ENCODE data around the gene SF3B2. TPM values are rescaled to one million over a fixed set of nuclear protein-coding genes. Genes with fewer than 3 reads are reported as not detected.

SF3B2 gene
- total and polyA plus RNA-seq, 9 of the 15 experiments (the other 6 are each of a cell fraction or from before 2014, with no cell fraction given): 58.3 to 248 (median 157) TPM

DNA sequence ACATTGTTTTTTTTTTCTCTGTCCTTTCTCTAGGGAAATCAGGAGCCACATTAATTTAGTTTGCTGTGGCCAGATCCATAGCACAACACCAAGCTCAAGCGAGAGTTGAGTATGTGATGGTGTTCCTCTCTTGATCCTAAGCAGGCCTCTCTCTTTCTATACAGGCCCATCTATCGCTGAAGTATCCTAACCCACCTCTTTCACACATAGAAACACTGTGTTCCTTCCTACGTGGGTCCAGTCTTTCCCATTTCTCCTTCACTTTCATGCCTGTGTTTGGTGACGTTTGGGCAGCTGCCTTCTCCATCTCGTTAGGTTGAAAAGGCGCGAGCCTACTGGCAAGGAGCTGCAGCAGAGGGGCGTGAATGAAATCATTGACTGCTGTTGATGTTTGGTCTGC lies 20.4 kb downstream of the SF3B2 start:
- DNase-seq (ENCODE audit: extremely low read depth in 1 of 4, low spot score in 3 of 4) (no peak), ATAC-seq (no peak), FAIRE-seq (no peak)
- H3K79me2 ChIP-seq (ENCODE audit: control insufficient read depth, insufficient read depth, low read length): peaks cover 36% of the 10 kb centered on the region
- H4K20me1 ChIP-seq (replicated peaks; ENCODE audit: control insufficient read depth, insufficient read depth, low read length): peaks cover 4% of the 10 kb centered on the region; the same call in 1 of the 2 replicates
- H3K27ac ChIP-seq (ENCODE audit: extremely low read depth, low read depth, low read length): no peak overlapping the region
- no peak overlapping the region; the same call in 1 of the 2 replicates for H3K4me2 ChIP-seq (ENCODE audit: insufficient read depth, low read length)
- H3K4me1 ChIP-seq (replicated peaks in 1 of 2; ENCODE audit: control insufficient read depth in 2 of 2, insufficient read depth in 2 of 2, low read length in 2 of 2): peaks cover 19 to 31% of the 10 kb centered on the region in 2 experiments
- no peaks in the 10 kb centered on the region for H3K27me3 ChIP-seq (ENCODE audit: control insufficient read depth in 2 of 2, insufficient read depth in 2 of 2, low read length in 2 of 2)
- intact Hi-C loops (cut with micrococcal nuclease) (no loop called here), in situ Hi-C loops (cut with MboI) (no loop called here)
- peaks cover 43% of the 10 kb centered on the region for H3K36me3 ChIP-seq (ENCODE audit: control insufficient read depth, insufficient read depth, low read length)
- WGBS (ENCODE audit: insufficient coverage, low coverage, missing lambda C conversion rate): 83% methylated on average over 8 of the region's 8 CpGs
- POLR2A ChIA-PET: interaction anchor here (1.1 to 5.5 kb wide), 4 partner anchors 7 to 50 kb away, joined by 3 to 44 read pairs (median 4); no protein-coding TSS in a partner anchor
- no peak overlapping the region for H2AFZ ChIP-seq (ENCODE audit: low read depth, low read length)
- H3K9me1 ChIP-seq (ENCODE audit: control insufficient read depth, insufficient read depth, low read length): no peaks in the 10 kb centered on the region
- H3K9me3 ChIP-seq (replicated peaks; ENCODE audit: control insufficient read depth, insufficient read depth, low read depth, low read length): no peaks in the 10 kb centered on the region
- H3K9ac ChIP-seq (ENCODE audit: insufficient read depth in 1 of 2, low read depth in 2 of 2, low read length in 2 of 2): peak overlapping the region in 1 of 2 experiments; percentile 6; a peak in 1 of 4 replicates
- no peak overlapping the region for H3K4me3 ChIP-seq
- no TSS peak for BruUV-seq (replicated peaks)
- CTCF ChIA-PET (ENCODE audit: low intra/inter-chr PET ratio): no interaction called here
- TF ChIP-seq NCOA4 (IDR thresholded peaks at IDR 0.05; ENCODE audit: partially characterized antibody): no peak
- no peak for TF ChIP-seq SAFB2 (IDR thresholded peaks at IDR 0.05; ENCODE audit: borderline replicate concordance, low read depth, low read length, severe bottlenecking)
- TF ChIP-seq GABPB1 (CRISPR knock-in tag; IDR thresholded peaks at IDR 0.05): no peak
- TF ChIP-seq NUFIP1 (IDR thresholded peaks at IDR 0.05; ENCODE audit: partially characterized antibody): no peak
- no peak for TF ChIP-seq RFX5 (IDR thresholded peaks at IDR 0.05; ENCODE audit: low read depth, low read length)
- TF ChIP-seq GATA2 (CRISPR knock-in tag; IDR thresholded peaks at IDR 0.05): no peak
- no peak for TF ChIP-seq HMGN3 (IDR thresholded peaks at IDR 0.05; ENCODE audit: borderline replicate concordance, extremely low read depth, insufficient read length, low read depth, low read length)
- TF ChIP-seq SMARCB1 (IDR thresholded peaks at IDR 0.05; ENCODE audit: insufficient read length, low read depth): no peak
- no peak for TF ChIP-seq LARP7 (IDR thresholded peaks at IDR 0.05)
- no peak for TF ChIP-seq GABPA (tag; conservative IDR thresholded peaks at IDR 0.05; ENCODE audit: low read depth)
- no peak for TF ChIP-seq BACH1 (tag; IDR thresholded peaks at IDR 0.05)
- TF ChIP-seq CC2D1A (IDR thresholded peaks at IDR 0.05): no peak
- TF ChIP-seq, protein P1, sequence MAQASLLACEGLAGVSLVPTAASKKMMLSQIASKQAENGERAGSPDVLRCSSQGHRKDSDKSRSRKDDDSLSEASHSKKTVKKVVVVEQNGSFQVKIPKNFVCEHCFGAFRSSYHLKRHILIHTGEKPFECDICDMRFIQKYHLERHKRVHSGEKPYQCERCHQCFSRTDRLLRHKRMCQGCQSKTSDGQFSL (CRISPR knock-in tag; IDR thresholded peaks at IDR 0.05): no peak
- TF ChIP-seq, protein P1 (tag; IDR thresholded peaks at IDR 0.05): no peak
- no peak for TF ChIP-seq ZNF57 (CRISPR knock-in tag; IDR thresholded peaks at IDR 0.05)
- no peak for TF ChIP-seq PRMT5 (CRISPR knock-in tag; IDR thresholded peaks at IDR 0.05)
- TF ChIP-seq, protein P2, sequence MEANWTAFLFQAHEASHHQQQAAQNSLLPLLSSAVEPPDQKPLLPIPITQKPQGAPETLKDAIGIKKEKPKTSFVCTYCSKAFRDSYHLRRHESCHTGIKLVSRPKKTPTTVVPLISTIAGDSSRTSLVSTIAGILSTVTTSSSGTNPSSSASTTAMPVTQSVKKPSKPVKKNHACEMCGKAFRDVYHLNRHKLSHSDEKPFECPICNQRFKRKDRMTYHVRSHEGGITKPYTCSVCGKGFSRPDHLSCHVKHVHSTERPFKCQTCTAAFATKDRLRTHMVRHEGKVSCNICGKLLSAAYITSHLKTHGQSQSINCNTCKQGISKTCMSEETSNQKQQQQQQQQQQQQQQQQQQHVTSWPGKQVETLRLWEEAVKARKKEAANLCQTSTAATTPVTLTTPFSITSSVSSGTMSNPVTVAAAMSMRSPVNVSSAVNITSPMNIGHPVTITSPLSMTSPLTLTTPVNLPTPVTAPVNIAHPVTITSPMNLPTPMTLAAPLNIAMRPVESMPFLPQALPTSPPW (CRISPR knock-in tag; IDR thresholded peaks at IDR 0.05): no peak
- TF ChIP-seq, protein P3, sequence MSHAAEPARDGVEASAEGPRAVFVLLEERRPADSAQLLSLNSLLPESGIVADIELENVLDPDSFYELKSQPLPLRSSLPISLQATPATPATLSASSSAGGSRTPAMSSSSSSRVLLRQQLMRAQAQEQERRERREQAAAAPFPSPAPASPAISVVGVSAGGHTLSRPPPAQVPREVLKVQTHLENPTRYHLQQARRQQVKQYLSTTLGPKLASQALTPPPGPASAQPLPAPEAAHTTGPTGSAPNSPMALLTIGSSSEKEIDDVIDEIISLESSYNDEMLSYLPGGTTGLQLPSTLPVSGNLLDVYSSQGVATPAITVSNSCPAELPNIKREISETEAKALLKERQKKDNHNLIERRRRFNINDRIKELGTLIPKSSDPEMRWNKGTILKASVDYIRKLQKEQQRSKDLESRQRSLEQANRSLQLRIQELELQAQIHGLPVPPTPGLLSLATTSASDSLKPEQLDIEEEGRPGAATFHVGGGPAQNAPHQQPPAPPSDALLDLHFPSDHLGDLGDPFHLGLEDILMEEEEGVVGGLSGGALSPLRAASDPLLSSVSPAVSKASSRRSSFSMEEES (CRISPR knock-in tag; IDR thresholded peaks at IDR 0.05): no peak
- TF ChIP-seq, protein P4, sequence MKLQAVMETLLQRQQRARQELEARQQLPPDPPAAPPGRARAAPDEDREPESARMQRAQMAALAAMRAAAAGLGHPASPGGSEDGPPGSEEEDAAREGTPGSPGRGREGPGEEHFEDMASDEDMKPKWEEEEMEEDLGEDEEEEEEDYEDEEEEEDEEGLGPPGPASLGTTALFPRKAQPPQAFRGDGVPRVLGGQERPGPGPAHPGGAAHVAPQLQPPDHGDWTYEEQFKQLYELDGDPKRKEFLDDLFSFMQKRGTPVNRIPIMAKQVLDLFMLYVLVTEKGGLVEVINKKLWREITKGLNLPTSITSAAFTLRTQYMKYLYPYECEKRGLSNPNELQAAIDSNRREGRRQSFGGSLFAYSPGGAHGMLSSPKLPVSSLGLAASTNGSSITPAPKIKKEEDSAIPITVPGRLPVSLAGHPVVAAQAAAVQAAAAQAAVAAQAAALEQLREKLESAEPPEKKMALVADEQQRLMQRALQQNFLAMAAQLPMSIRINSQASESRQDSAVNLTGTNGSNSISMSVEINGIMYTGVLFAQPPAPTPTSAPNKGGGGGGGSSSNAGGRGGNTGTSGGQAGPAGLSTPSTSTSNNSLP (IDR thresholded peaks at IDR 0.05; ENCODE audit: borderline replicate concordance, low read depth, low read length): no peak

Measured in K562 (cell line).